HL-60 (cell line): Measurements from ENCODE around the gene BRPF3.

Experiments used
- DNase-seq, 2 experiments: peaks; one replicate each; pipeline ENCODE4 v3.0.0-alpha.2; 2010 to 2020; ENCODE audit warnings: low read depth in 1 of 2, low spot score in 1 of 2
- H3K27ac ChIP-seq: fragments of 250-450 bp; sonication (Bioruptor Pico); replicated peaks from 2 replicates; pipeline ENCODE4 v1.5.1; 2020; ENCODE audit warnings: mild to moderate bottlenecking, moderate library complexity
- H3K27me3 ChIP-seq: fragments of 250-450 bp; sonication (Bioruptor Pico); 2 replicates; pipeline ENCODE4 v1.5.1; 2021; ENCODE audit warnings: mild to moderate bottlenecking, moderate library complexity; ENCODE audit not compliant: insufficient read depth, poor library complexity, severe bottlenecking
- H3K4me3 ChIP-seq: replicated peaks from 2 replicates; pipeline ENCODE4 v1.5.1; 2011; ENCODE audit warnings: mild to moderate bottlenecking, control low read depth, low read length; ENCODE audit not compliant: insufficient read depth
- CTCF ChIP-seq: IDR thresholded peaks from one replicate; pipeline ENCODE4 v1.5.1; 2011; ENCODE audit warnings: low read length, control low read depth, inconsistent platforms; ENCODE audit not compliant: insufficient read depth
- GABPA ChIP-seq: IDR thresholded peaks from 2 replicates; pipeline ENCODE4 v1.6.1; 2012; ENCODE audit warnings: low read depth
- POLR2AphosphoS5 ChIP-seq: IDR thresholded peaks from 2 replicates; pipeline ENCODE4 v1.6.1; 2012; ENCODE audit warnings: low read depth
- REST ChIP-seq: IDR thresholded peaks from 2 replicates; pipeline ENCODE4 v1.6.1; 2012; ENCODE audit warnings: low read depth; ENCODE audit not compliant: insufficient replicate concordance
- SPI1 ChIP-seq: IDR thresholded peaks from 2 replicates; pipeline ENCODE4 v1.6.1; 2012; ENCODE audit warnings: low read depth, mild to moderate bottlenecking, borderline replicate concordance

BRPF3 gene

GRCh38 chr6:36273802-36274514, 77.4 kb downstream of the BRPF3 start:
- Histone ChIP-seq H3K4me3 (no peak overlapping the region), H3K27me3 (peaks cover 2% of the 10 kb centered on the region), H3K27ac (no peak overlapping the region)
- TF ChIP-seq GABPA (no peak), POLR2AphosphoS5 (no peak), CTCF (no peak), SPI1 (no peak)
- DNase-seq, result no peak

GRCh38 chr6:36276581-36277536, 80.3 kb downstream of the BRPF3 start:
- no peak overlapping the region for H3K4me3 ChIP-seq
- TF ChIP-seq SPI1 (no peak), CTCF (no peak), REST (no peak), POLR2AphosphoS5 (no peak)
- H3K27me3 ChIP-seq, result peaks cover 2% of the 10 kb centered on the region
- DNase-seq, result no peak
- H3K27ac ChIP-seq, result no peak overlapping the region

GRCh38 chr6:36277946-36278470, 81.5 kb downstream of the BRPF3 start:
- H3K27me3 ChIP-seq, result peaks cover 2% of the 10 kb centered on the region
- no peak overlapping the region for H3K4me3 ChIP-seq
- H3K27ac ChIP-seq, result no peak overlapping the region
- DNase-seq, result no peak
- TF ChIP-seq REST (no peak), CTCF (no peak), POLR2AphosphoS5 (no peak), GABPA (no peak), SPI1 (no peak)
